WTC11 (cell line): Measurements from ENCODE around the gene SCIN. TPM values are rescaled to one million over a fixed set of nuclear protein-coding genes. Genes with fewer than 3 reads are reported as not detected.
"Not testable (repeated sequence)": the region's sequence is repeated elsewhere in the genome, so short reads cannot be mapped to it uniquely, and the experiment has no call there.

Source experiments
- ATAC-seq: fragments of 200-7000 bp; cut with Tn5 transposase; 2 replicates; pipeline ENCODE4 v1.10.0; 2021; ENCODE audit warnings: mild to moderate bottlenecking, moderate library complexity
- CTCF ChIA-PET: fragments of 300-600 bp; sonication (Branson Sonifier 250); formaldehyde crosslinking; loops from one replicate; lab custom pipeline; 2021; ENCODE audit warnings: antibody characterized with exemption; lab: Charles Lee
- POLR2A ChIA-PET: fragments of 350-600 bp; sonication (Branson Sonifier 250); formaldehyde crosslinking; loops from one replicate; lab custom pipeline; 2021; ENCODE audit warnings: antibody characterized with exemption; lab: Charles Lee
- DNase-seq: peaks from one replicate; pipeline ENCODE4 v3.0.0; 2021; ENCODE audit warnings: low spot score
- H3K27ac Mint-ChIP-seq: 2 replicates; pipeline ENCODE4 v1.8.0; 2021; ENCODE audit warnings: mixed read lengths
- H3K27me3 Mint-ChIP-seq: 2 replicates; pipeline ENCODE4 v1.8.0; 2021; ENCODE audit warnings: low read depth, mild to moderate bottlenecking, moderate library complexity, mixed read lengths
- H3K36me3 Mint-ChIP-seq: 2 replicates; pipeline ENCODE4 v1.8.0; 2021; ENCODE audit warnings: mixed read lengths
- H3K4me1 Mint-ChIP-seq: 2 replicates; pipeline ENCODE4 v1.8.0; 2022; ENCODE audit warnings: mixed read lengths
- H3K4me3 Mint-ChIP-seq: 2 replicates; pipeline ENCODE4 v1.8.0; 2021; ENCODE audit warnings: mild to moderate bottlenecking, moderate library complexity, mixed read lengths
- H3K9me3 Mint-ChIP-seq: 2 replicates; pipeline ENCODE4 v1.8.0; 2021; ENCODE audit warnings: mixed read lengths
- CBFB ChIP-seq: sonication (generic); formaldehyde crosslinking; IDR thresholded peaks from 2 replicates; pipeline ENCODE4 v1.8.1; 2022; ENCODE audit warnings: mild to moderate bottlenecking, low read depth, missing genetic modification reagents
- FOXJ3 ChIP-seq: sonication (generic); formaldehyde crosslinking; IDR thresholded peaks from 2 replicates; pipeline ENCODE4 v1.9.0; 2021; ENCODE audit warnings: missing genetic modification reagents, mild to moderate bottlenecking, borderline replicate concordance
- OVOL2 ChIP-seq: fragments of 250-450 bp; sonication (Bioruptor Pico); IDR thresholded peaks from 2 replicates; pipeline ENCODE4 v1.9.0; 2021; ENCODE audit warnings: mild to moderate bottlenecking, borderline replicate concordance
- TP53 ChIP-seq: sonication (generic); formaldehyde crosslinking; IDR thresholded peaks from 2 replicates; pipeline ENCODE4 v1.8.1; 2023; ENCODE audit warnings: mild to moderate bottlenecking, missing genetic modification reagents
- total RNA-seq: library from RNA; stranded (reverse); gene quantifications from 3 replicates; pipeline ENCODE4 v1.2.3, GENCODE V29; 2021
- TF ChIP-seq, protein P1 (sequence below): fragments of 250-450 bp; sonication (Bioruptor Pico); IDR thresholded peaks from 2 replicates; pipeline ENCODE4 v2.1.2; 2022; ENCODE audit warnings: mild to moderate bottlenecking, moderate library complexity
- TF ChIP-seq, protein P2 (sequence below): sonication (generic); formaldehyde crosslinking; conservative IDR thresholded peaks from 2 replicates; pipeline ENCODE4 v1.8.1; 2023; ENCODE audit warnings: mild to moderate bottlenecking, low read depth, missing genetic modification reagents, moderate library complexity
- TF ChIP-seq, protein P3 (sequence below): fragments of 250-450 bp; sonication (Bioruptor Pico); conservative IDR thresholded peaks from 2 replicates; pipeline ENCODE4 v1.9.0; 2021; ENCODE audit warnings: mild to moderate bottlenecking
- TF ChIP-seq, protein P4 (sequence below): fragments of 200-600 bp; IDR thresholded peaks from 2 replicates; pipeline ENCODE4 v1.8.0; 2022; ENCODE audit warnings: antibody characterized with exemption
- TF ChIP-seq, protein P5 (sequence below): sonication (generic); formaldehyde crosslinking; IDR thresholded peaks from 2 replicates; pipeline ENCODE4 v1.8.0; 2022; ENCODE audit warnings: mild to moderate bottlenecking, missing genetic modification reagents
- TF ChIP-seq, protein P6 (sequence below): sonication (generic); formaldehyde crosslinking; IDR thresholded peaks from 2 replicates; pipeline ENCODE4 v1.8.0; 2023; ENCODE audit warnings: missing genetic modification reagents
- TF ChIP-seq, protein P7 (sequence below): sonication (generic); formaldehyde crosslinking; IDR thresholded peaks from 2 replicates; pipeline ENCODE4 v1.8.1; 2023; ENCODE audit warnings: mild to moderate bottlenecking, missing genetic modification reagents

Gene SCIN
- total RNA-seq, 1 experiment from 2014 or later: 0.98 TPM

GRCh38 chr7:12554872-12555271 is 15.6 kb upstream of the SCIN start (continued):
- TF ChIP-seq, protein P1, sequence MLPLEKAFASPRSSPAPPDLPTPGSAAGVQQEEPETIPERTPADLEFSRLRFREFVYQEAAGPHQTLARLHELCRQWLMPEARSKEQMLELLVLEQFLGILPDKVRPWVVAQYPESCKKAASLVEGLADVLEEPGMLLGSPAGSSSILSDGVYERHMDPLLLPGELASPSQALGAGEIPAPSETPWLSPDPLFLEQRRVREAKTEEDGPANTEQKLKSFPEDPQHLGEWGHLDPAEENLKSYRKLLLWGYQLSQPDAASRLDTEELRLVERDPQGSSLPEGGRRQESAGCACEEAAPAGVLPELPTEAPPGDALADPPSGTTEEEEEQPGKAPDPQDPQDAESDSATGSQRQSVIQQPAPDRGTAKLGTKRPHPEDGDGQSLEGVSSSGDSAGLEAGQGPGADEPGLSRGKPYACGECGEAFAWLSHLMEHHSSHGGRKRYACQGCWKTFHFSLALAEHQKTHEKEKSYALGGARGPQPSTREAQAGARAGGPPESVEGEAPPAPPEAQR (CRISPR knock-in tag): no peak
- no peak for TF ChIP-seq OVOL2
- TF ChIP-seq, protein P2, sequence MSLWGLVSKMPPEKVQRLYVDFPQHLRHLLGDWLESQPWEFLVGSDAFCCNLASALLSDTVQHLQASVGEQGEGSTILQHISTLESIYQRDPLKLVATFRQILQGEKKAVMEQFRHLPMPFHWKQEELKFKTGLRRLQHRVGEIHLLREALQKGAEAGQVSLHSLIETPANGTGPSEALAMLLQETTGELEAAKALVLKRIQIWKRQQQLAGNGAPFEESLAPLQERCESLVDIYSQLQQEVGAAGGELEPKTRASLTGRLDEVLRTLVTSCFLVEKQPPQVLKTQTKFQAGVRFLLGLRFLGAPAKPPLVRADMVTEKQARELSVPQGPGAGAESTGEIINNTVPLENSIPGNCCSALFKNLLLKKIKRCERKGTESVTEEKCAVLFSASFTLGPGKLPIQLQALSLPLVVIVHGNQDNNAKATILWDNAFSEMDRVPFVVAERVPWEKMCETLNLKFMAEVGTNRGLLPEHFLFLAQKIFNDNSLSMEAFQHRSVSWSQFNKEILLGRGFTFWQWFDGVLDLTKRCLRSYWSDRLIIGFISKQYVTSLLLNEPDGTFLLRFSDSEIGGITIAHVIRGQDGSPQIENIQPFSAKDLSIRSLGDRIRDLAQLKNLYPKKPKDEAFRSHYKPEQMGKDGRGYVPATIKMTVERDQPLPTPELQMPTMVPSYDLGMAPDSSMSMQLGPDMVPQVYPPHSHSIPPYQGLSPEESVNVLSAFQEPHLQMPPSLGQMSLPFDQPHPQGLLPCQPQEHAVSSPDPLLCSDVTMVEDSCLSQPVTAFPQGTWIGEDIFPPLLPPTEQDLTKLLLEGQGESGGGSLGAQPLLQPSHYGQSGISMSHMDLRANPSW (CRISPR knock-in tag): no peak
- no peak for TF ChIP-seq CBFB
- TF ChIP-seq, protein P3, sequence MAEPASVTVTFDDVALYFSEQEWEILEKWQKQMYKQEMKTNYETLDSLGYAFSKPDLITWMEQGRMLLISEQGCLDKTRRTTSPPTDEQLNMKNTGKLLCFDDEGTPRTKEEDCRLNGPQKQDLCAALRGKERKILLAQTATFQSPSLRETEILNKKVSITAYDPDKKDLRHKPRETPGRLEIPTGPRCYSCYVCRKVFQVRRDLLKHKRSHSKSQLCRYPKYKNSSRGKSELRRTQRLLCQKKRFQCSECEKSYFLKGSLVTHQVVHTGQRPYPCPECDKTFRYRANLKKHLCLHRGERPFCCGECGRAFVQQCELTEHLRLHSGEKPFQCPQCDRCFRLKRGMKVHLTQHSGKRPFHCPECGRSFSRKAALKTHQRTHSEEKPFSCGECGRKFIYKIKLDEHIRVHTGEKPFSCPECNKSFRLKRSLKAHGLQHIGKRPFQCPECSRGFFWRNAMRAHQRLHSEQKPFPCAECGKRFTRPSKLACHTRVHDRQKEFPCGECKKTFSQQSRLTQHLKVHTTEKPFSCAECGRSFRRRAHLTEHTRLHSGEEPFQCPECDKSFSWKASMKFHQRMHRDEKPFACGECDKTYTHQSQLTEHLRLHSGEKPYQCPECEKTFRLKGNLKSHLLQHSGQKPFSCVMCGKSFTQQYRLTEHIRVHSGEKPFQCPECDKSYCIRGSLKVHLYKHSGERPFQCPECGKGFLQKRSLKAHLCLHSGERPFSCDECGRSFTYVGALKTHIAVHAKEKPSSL (CRISPR knock-in tag): no peak
- TF ChIP-seq, protein P4, sequence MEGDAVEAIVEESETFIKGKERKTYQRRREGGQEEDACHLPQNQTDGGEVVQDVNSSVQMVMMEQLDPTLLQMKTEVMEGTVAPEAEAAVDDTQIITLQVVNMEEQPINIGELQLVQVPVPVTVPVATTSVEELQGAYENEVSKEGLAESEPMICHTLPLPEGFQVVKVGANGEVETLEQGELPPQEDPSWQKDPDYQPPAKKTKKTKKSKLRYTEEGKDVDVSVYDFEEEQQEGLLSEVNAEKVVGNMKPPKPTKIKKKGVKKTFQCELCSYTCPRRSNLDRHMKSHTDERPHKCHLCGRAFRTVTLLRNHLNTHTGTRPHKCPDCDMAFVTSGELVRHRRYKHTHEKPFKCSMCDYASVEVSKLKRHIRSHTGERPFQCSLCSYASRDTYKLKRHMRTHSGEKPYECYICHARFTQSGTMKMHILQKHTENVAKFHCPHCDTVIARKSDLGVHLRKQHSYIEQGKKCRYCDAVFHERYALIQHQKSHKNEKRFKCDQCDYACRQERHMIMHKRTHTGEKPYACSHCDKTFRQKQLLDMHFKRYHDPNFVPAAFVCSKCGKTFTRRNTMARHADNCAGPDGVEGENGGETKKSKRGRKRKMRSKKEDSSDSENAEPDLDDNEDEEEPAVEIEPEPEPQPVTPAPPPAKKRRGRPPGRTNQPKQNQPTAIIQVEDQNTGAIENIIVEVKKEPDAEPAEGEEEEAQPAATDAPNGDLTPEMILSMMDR: no peak

GRCh38 chr7:12555695-12556094 is 14.8 kb upstream of the SCIN start:
- peaks cover 19% of the 10 kb centered on the region for H3K9me3 Mint-ChIP-seq
- H3K4me1 Mint-ChIP-seq: peaks cover 22% of the 10 kb centered on the region
- ATAC-seq, H3K4me3 Mint-ChIP-seq, H3K36me3 Mint-ChIP-seq, H3K27ac Mint-ChIP-seq, DNase-seq, H3K27me3 Mint-ChIP-seq, POLR2A ChIA-PET: not testable (repeated sequence)
- CTCF ChIA-PET: interaction anchor here (1.3 kb wide), 1 partner anchor 36 kb away, joined by 6 read pairs; no protein-coding TSS in a partner anchor

GRCh38 chr7:12556139-12556792 is 14.3 kb upstream of the SCIN start:
- H3K4me3 Mint-ChIP-seq, ATAC-seq, H3K27me3 Mint-ChIP-seq, H3K36me3 Mint-ChIP-seq, POLR2A ChIA-PET, DNase-seq: not testable (repeated sequence)
- Mint-ChIP-seq H3K4me1 (peaks cover 22% of the 10 kb centered on the region), H3K27ac (peak overlapping the region; percentile 36; the same call in 1 of the 2 replicates), H3K9me3 (peaks cover 19% of the 10 kb centered on the region)
- CTCF ChIA-PET: interaction anchor here (1.3 kb wide), 1 partner anchor 37 kb away, joined by 6 read pairs; no protein-coding TSS in a partner anchor

DNA sequence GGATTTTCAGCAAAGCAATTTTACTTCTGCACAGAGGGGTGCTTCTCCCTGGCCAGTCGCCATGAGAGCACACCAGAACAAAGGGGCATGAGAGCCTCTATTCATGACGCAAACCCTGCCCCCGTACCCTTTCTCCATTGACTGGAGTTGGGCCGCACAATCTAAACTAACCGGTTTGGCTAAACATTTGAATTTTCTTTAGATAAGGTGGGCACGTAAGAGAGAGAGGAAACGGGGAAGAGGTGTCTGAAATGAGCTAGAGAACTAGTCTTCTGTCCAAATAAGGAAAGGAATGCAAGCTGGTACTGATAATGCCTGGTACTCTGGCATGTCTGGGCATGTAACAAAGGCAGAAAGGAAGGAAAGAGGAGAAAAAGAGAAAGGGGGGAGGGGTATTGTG is 13.2 kb upstream of the SCIN start:
- peaks cover 4% of the 10 kb centered on the region for H3K36me3 Mint-ChIP-seq
- ATAC-seq: peak; percentile 77
- TF ChIP-seq, protein P5, sequence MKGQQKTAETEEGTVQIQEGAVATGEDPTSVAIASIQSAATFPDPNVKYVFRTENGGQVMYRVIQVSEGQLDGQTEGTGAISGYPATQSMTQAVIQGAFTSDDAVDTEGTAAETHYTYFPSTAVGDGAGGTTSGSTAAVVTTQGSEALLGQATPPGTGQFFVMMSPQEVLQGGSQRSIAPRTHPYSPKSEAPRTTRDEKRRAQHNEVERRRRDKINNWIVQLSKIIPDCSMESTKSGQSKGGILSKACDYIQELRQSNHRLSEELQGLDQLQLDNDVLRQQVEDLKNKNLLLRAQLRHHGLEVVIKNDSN (CRISPR knock-in tag): no peak
- TF ChIP-seq, protein P6, sequence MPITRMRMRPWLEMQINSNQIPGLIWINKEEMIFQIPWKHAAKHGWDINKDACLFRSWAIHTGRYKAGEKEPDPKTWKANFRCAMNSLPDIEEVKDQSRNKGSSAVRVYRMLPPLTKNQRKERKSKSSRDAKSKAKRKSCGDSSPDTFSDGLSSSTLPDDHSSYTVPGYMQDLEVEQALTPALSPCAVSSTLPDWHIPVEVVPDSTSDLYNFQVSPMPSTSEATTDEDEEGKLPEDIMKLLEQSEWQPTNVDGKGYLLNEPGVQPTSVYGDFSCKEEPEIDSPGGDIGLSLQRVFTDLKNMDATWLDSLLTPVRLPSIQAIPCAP: no peak
- 0 out of 2 replicates have a peak, but pooled peaks have one; percentile 63 for TF ChIP-seq TP53 (CRISPR knock-in tag)
- TF ChIP-seq FOXJ3 (CRISPR knock-in tag): no peak
- TF ChIP-seq, protein P7, sequence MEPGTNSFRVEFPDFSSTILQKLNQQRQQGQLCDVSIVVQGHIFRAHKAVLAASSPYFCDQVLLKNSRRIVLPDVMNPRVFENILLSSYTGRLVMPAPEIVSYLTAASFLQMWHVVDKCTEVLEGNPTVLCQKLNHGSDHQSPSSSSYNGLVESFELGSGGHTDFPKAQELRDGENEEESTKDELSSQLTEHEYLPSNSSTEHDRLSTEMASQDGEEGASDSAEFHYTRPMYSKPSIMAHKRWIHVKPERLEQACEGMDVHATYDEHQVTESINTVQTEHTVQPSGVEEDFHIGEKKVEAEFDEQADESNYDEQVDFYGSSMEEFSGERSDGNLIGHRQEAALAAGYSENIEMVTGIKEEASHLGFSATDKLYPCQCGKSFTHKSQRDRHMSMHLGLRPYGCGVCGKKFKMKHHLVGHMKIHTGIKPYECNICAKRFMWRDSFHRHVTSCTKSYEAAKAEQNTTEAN (CRISPR knock-in tag): no peak
- TF ChIP-seq, all 79 proteins: peak for 1
- H3K27ac Mint-ChIP-seq: peak overlapping the region; percentile 75
- ChIA-PET CTCF (interaction anchor here (0.8 to 1.3 kb wide), 2 partner anchors 33 to 38 kb away, joined by 3 to 5 read pairs; no protein-coding TSS in a partner anchor), POLR2A (no interaction called here)
- H3K27me3 Mint-ChIP-seq: no peaks in the 10 kb centered on the region
- H3K9me3 Mint-ChIP-seq: peaks cover 19% of the 10 kb centered on the region
- peaks cover 22% of the 10 kb centered on the region for H3K4me1 Mint-ChIP-seq
- DNase-seq: no peak
- no peak overlapping the region for H3K4me3 Mint-ChIP-seq
